ENCODE results near the gene BRAT1. TPM values are rescaled to one million over a fixed set of nuclear protein-coding genes. Genes with fewer than 3 reads are reported as not detected.
"Not testable (repeated sequence)": the region's sequence is repeated elsewhere in the genome, so short reads cannot be mapped to it uniquely, and the experiment has no call there.

Gene BRAT1
- total and polyA plus RNA-seq, 2 experiments from 2014 or later = 32.5 to 76.8 TPM

DNA sequence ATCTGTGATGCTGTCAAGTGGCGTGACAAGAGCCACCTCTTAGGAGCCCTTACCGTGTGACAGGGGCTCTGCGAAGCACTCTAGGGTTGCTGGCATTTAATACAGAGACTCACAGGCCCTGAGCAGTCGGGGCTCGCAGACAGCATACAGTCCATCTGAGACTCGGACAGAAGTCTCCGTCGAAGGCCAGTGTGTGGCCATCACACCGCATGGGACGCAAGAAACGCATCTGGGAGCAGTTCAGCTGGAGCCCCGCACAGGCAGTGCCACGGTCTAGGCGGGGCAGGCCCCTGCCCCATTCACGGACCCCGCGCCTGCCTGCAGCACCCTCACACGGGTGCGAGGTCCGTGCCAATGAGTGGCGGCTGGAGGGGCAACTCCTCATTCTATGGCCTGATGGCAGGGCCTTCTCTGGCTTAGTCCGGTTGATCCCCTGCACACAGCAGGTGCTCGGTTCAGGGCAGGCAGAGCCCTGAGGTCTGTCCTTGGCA lies 37.1 kb upstream of the BRAT1 start:
- no peak for DNase-seq (ENCODE audit: low spot score)
- no peak overlapping the region for H3K4me2 ChIP-seq
- ATAC-seq = no peak
- no peaks in the 10 kb centered on the region; the same call in 1 of the 3 replicates for H3K36me3 Mint-ChIP-seq (ENCODE audit: low read depth)
- H3K4me3 Mint-ChIP-seq = no peak overlapping the region
- no peak overlapping the region for H3K27ac Mint-ChIP-seq
- H3K27me3 ChIP-seq (ENCODE audit: insufficient read depth) = no peaks in the 10 kb centered on the region
- H2AFZ ChIP-seq = no peak overlapping the region
- no peaks in the 10 kb centered on the region for H3K36me3 ChIP-seq (ENCODE audit: insufficient read depth)
- no peak overlapping the region for H3K4me3 ChIP-seq
- TF ChIP-seq, protein P1, sequence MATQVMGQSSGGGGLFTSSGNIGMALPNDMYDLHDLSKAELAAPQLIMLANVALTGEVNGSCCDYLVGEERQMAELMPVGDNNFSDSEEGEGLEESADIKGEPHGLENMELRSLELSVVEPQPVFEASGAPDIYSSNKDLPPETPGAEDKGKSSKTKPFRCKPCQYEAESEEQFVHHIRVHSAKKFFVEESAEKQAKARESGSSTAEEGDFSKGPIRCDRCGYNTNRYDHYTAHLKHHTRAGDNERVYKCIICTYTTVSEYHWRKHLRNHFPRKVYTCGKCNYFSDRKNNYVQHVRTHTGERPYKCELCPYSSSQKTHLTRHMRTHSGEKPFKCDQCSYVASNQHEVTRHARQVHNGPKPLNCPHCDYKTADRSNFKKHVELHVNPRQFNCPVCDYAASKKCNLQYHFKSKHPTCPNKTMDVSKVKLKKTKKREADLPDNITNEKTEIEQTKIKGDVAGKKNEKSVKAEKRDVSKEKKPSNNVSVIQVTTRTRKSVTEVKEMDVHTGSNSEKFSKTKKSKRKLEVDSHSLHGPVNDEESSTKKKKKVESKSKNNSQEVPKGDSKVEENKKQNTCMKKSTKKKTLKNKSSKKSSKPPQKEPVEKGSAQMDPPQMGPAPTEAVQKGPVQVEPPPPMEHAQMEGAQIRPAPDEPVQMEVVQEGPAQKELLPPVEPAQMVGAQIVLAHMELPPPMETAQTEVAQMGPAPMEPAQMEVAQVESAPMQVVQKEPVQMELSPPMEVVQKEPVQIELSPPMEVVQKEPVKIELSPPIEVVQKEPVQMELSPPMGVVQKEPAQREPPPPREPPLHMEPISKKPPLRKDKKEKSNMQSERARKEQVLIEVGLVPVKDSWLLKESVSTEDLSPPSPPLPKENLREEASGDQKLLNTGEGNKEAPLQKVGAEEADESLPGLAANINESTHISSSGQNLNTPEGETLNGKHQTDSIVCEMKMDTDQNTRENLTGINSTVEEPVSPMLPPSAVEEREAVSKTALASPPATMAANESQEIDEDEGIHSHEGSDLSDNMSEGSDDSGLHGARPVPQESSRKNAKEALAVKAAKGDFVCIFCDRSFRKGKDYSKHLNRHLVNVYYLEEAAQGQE (IDR thresholded peaks at IDR 0.05; ENCODE audit: unreplicated experiment) = no peak
- no peak for TF ChIP-seq CREB1 (CRISPR knock-in tag; IDR thresholded peaks at IDR 0.05; ENCODE audit: low read depth)
- TF ChIP-seq ZNF114 (CRISPR knock-in tag; IDR thresholded peaks at IDR 0.05) = no peak
- no peak for TF ChIP-seq POLR2AphosphoS5 (IDR thresholded peaks at IDR 0.05; ENCODE audit: low read depth)
- no peak overlapping the region for H3K27ac ChIP-seq (ENCODE audit: low read depth)
- no peaks in the 10 kb centered on the region for H3K9me3 Mint-ChIP-seq
- H3K27me3 Mint-ChIP-seq (ENCODE audit: insufficient read depth, low read depth, poor library complexity) = peaks cover 14% of the 10 kb centered on the region
- no peaks in the 10 kb centered on the region for H4K20me1 ChIP-seq (replicated peaks; ENCODE audit: insufficient read depth)
- no peaks in the 10 kb centered on the region for H3K79me2 ChIP-seq (replicated peaks; ENCODE audit: insufficient read depth)
- no peaks in the 10 kb centered on the region; the same call in 2 of the 3 replicates for H3K4me1 Mint-ChIP-seq
- H3K9me2 ChIP-seq (ENCODE audit: insufficient read depth) = no peaks in the 10 kb centered on the region
- H3F3A ChIP-seq (replicated peaks; ENCODE audit: low read depth) = no peaks in the 10 kb centered on the region
- H3K4me1 ChIP-seq (ENCODE audit: insufficient read depth) = no peaks in the 10 kb centered on the region

DNA sequence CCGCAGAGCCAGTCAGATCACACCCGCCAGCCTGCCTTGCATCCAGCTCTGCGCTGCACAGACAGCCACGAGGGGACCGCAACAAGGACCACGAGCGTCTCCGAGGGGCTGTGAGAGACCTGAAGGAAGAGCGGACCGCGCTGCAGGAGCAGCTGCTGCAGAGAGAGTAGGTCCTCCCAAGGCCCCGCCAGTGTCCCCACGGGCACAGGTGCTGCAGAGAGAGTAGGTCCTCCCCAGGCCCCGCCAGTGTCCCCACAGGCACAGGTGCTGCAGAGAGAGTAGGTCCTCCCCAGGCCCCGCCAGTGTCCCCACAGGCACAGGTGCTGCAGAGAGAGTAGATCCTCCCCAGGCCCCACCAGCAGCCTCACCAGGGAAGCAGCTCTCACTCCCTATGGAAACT lies 34.6 kb upstream of the BRAT1 start:
- H3K4me1 ChIP-seq (ENCODE audit: insufficient read depth); H2AFZ ChIP-seq; ATAC-seq; H3K36me3 ChIP-seq (ENCODE audit: insufficient read depth); H3F3A ChIP-seq (replicated peaks; ENCODE audit: low read depth); H3K27ac Mint-ChIP-seq; H4K20me1 ChIP-seq (replicated peaks; ENCODE audit: insufficient read depth); H3K79me2 ChIP-seq (replicated peaks; ENCODE audit: insufficient read depth); H3K4me2 ChIP-seq; H3K27ac ChIP-seq (ENCODE audit: low read depth); H3K9me2 ChIP-seq (ENCODE audit: insufficient read depth); H3K36me3 Mint-ChIP-seq (ENCODE audit: low read depth); H3K27me3 ChIP-seq (ENCODE audit: insufficient read depth); H3K9me3 Mint-ChIP-seq; H3K4me3 Mint-ChIP-seq; DNase-seq (ENCODE audit: low spot score); H3K4me3 ChIP-seq: not testable (repeated sequence)
- peaks cover 12% of the 10 kb centered on the region for H3K4me1 Mint-ChIP-seq
- peaks cover 12% of the 10 kb centered on the region for H3K27me3 Mint-ChIP-seq (ENCODE audit: insufficient read depth, low read depth, poor library complexity)

DNA sequence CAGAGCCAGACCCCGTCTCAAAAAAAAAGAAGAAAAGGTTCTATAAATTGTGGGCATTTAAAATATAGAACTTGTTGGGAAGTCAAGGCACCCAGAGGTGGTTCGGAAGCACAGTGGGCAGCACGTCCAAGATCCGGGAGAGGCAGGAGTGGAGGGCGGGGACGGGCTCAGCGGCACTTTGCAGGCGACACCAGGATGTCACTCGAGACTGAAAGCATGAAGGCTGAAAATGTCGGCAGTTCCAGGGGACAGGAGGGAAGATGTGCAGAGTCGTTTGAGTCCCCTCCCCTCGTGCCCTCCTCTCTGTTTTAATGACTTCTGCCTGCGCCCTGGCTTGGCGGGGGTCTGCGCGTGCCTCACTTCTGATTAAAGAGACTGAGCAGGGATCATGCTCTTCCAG lies 34.0 kb upstream of the BRAT1 start:
- no peaks in the 10 kb centered on the region for H3F3A ChIP-seq (replicated peaks; ENCODE audit: low read depth)
- H3K27ac ChIP-seq (ENCODE audit: low read depth) = no peak overlapping the region
- H3K79me2 ChIP-seq (replicated peaks; ENCODE audit: insufficient read depth) = no peaks in the 10 kb centered on the region
- no peak overlapping the region for H2AFZ ChIP-seq
- Mint-ChIP-seq H3K9me3 (no peaks in the 10 kb centered on the region), H3K4me1 (peaks cover 12% of the 10 kb centered on the region), H3K27ac (no peak overlapping the region), H3K36me3 (ENCODE audit: low read depth) (no peaks in the 10 kb centered on the region; the same call in 1 of the 3 replicates), H3K4me3 (no peak overlapping the region), H3K27me3 (ENCODE audit: insufficient read depth, low read depth, poor library complexity) (peaks cover 12% of the 10 kb centered on the region)
- no peaks in the 10 kb centered on the region for H3K4me1 ChIP-seq (ENCODE audit: insufficient read depth)
- H3K4me2 ChIP-seq = no peak overlapping the region
- DNase-seq (ENCODE audit: low spot score) (no peak), ATAC-seq (no peak)
- H3K4me3 ChIP-seq = no peak overlapping the region
- H3K9me2 ChIP-seq (ENCODE audit: insufficient read depth) = no peaks in the 10 kb centered on the region
- no peaks in the 10 kb centered on the region for H3K36me3 ChIP-seq (ENCODE audit: insufficient read depth)
- H4K20me1 ChIP-seq (replicated peaks; ENCODE audit: insufficient read depth) = no peaks in the 10 kb centered on the region
- no peaks in the 10 kb centered on the region for H3K27me3 ChIP-seq (ENCODE audit: insufficient read depth)
- no peak for TF ChIP-seq ZNF114 (CRISPR knock-in tag; IDR thresholded peaks at IDR 0.05)
- TF ChIP-seq ZNF331 (CRISPR knock-in tag; IDR thresholded peaks at IDR 0.05; ENCODE audit: low read depth) = no peak
- TF ChIP-seq, protein P2, sequence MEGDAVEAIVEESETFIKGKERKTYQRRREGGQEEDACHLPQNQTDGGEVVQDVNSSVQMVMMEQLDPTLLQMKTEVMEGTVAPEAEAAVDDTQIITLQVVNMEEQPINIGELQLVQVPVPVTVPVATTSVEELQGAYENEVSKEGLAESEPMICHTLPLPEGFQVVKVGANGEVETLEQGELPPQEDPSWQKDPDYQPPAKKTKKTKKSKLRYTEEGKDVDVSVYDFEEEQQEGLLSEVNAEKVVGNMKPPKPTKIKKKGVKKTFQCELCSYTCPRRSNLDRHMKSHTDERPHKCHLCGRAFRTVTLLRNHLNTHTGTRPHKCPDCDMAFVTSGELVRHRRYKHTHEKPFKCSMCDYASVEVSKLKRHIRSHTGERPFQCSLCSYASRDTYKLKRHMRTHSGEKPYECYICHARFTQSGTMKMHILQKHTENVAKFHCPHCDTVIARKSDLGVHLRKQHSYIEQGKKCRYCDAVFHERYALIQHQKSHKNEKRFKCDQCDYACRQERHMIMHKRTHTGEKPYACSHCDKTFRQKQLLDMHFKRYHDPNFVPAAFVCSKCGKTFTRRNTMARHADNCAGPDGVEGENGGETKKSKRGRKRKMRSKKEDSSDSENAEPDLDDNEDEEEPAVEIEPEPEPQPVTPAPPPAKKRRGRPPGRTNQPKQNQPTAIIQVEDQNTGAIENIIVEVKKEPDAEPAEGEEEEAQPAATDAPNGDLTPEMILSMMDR (conservative IDR thresholded peaks at IDR 0.05; ENCODE audit: low read depth in 2 of 2) = no peak
- no peak for TF ChIP-seq POLR2AphosphoS5 (IDR thresholded peaks at IDR 0.05; ENCODE audit: low read depth)
- no peak for TF ChIP-seq JUNB (IDR thresholded peaks at IDR 0.05; ENCODE audit: unreplicated experiment)
- TF ChIP-seq STAT1 (IDR thresholded peaks at IDR 0.05; ENCODE audit: unreplicated experiment) = no peak
- TF ChIP-seq, protein P1 (IDR thresholded peaks at IDR 0.05; ENCODE audit: unreplicated experiment) = no peak
- TF ChIP-seq CREB1 (CRISPR knock-in tag; IDR thresholded peaks at IDR 0.05; ENCODE audit: low read depth) = no peak
- no peak for TF ChIP-seq EZH2phosphoT487 (IDR thresholded peaks at IDR 0.05; ENCODE audit: unreplicated experiment)
- TF ChIP-seq NANOG (IDR thresholded peaks at IDR 0.05; ENCODE audit: borderline replicate concordance) = no peak
